Middle frontal gyrus (tissue), 1 donor: ENCODE results near the gene RHOH.

Experiments
- DNase-seq: peaks from one replicate; pipeline ENCODE4 v3.0.0-alpha.2; 2015; ENCODE audit warnings: low spot score; ENCODE audit errors: extremely low spot score

The RHOH gene

DNA sequence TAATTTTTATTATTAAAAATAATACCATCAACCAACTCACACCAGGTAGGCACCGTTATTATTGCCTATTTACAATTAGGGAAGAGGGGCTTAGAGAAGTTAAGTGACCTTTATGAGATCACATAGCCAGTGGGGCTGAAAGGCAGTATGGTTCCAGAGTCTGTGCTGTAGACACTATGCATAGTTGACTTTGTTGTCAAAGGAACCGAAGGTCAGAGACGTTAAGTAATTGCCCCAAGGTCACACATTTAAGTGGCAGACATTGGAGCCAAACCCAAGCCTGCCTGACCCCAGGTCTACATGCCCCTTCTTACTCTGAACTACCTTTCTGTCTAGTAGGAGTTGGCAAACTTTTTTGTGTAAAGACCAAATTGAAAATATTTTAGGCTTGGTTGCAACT, 36.4 kb downstream of the RHOH start:
- no peak for DNase-seq

DNA sequence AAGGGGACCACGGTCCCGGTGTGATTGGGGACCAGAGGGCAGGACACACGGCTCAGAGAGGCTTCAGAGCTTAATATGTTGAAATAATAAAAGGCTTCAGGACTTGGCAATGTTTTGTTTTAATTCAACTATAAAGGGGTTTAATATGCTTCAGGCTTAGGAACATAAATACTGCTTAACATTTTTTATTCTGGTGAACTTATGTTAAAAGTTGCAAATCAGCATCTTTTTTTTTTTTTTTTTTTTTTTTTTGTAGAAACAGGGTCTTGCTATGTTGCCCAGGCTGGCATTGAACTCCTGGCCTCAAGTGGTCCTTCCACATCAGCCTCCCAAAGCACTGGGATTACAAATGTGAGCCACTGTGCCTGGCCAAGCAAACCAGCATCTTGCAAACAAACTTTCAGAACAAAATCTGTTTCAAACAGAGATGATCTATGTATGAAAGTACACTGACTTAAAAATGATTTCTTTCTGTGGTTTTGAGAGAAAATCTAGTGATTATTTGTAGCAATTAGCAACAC, 37.7 kb downstream of the RHOH start:
- no peak for DNase-seq

DNA sequence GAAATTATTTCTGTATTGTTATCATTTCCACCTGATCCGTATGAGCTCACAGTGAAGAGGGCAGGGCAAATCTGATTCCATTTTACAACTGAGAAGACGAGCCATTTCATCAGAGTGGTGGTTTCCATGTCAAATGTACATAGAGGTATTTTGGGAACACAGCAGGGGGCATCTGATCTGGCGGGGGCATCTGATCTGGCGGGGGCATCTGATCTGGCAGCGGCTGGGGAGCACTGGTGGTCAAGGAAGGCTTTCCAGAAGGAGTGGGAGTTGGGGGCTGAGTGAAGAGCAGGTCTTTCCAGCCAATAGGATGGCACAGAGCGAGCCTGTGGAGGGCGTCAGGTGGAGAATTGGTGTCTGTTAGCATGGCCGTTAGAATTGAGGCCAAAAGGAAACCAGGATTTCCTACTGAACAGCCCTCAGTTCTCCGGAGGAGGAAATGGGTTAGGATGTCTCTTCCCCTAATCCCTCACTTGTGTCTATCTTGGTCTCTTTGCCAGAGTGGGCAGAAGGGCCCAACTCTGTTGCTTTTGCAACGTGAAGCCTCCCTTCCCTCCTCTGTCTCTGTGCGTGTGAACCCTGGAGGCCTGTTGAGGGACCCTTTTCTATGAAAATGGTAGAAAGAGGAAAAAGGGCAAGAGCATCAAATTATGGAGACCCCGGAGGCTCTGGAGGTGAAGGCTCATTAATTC, 41.3 kb downstream of the RHOH start:
- no peak for DNase-seq

DNA sequence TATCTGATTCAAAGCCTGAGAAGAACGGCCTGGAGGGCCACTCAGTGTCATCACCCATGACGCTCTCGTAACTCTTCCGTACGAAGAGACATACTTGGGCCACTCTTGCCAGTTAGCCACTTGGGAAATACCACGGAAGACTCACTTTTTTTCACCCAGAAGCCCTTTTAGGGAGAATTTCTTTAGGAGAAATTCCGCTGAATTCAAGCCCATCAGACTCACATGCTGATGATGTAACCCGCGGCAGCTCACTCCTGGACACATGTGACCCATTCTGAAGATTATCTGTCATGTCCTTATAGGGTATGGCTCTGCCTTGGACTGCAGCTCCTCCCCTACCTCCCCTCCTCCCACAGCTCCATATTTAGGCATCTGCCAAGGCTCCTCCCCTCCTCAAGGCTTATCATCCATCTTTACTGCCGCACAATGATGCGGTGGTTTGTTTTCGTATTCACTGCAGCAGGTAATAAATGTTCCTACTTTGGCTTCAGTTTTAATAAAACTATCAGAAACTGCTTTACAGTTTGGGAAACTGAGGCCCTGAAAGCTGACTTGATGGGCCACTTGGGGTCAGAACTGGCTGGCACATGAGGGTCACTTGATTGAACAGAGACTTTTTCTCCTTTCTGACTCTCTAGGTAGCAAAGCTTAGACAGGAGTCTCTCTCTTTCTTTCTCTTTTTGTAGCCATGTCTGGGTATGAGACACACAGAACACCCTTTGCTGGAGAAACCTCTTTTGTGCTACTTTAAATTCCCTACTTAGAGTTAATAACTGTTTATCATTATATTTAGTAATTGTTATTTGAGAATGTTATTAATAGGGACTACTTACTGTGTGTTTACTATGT, 42.1 kb downstream of the RHOH start:
- no peak for DNase-seq

DNA sequence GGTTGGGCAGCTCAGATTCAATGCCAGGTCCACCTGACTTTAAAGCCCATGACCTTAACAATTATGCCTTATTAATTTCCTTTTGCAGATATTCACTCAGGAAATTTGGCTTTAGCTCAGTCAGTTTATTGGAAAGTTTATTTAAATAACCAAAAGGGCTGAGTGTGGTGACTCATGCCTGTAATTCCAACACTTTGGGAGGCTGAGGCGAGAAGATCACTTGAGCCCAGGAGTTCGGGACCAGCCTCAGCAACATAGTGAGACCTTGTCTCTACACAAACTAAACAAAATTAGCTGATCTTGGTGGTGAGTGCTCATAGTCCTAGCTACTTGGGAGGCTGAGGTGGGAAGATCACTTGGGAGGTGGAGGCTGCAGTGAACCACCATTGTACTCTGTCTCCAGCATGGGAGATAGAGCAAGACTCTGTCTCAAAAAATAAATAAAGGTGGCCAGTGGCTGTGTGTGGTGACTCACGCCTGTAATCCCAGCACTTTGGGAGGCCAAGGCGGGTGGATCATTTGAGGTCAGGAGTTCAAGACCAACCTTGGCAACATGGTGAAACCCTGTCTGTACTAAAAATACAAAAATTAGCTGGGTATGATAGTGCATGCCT, 43.3 kb downstream of the RHOH start:
- no peak for DNase-seq

DNA sequence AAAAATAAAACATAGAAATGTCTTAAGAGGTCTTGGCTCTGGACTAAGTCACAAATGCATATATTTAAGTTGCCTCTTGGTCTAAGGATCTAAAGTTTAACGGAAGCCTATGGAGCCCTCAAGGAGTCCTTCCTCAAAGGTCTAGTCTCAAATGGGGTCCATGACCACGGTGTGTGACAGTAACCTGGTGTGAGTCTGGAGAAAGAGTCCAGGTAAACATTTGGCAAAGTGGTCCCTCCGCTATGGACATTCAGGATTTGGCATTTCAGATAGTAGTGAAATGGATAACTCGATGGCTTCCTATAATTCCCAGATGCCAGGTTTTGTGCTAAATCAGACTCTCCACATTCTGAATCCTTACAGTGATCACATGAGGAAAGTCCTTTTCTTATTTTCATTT, 44.2 kb downstream of the RHOH start:
- DNase-seq = no peak

DNA sequence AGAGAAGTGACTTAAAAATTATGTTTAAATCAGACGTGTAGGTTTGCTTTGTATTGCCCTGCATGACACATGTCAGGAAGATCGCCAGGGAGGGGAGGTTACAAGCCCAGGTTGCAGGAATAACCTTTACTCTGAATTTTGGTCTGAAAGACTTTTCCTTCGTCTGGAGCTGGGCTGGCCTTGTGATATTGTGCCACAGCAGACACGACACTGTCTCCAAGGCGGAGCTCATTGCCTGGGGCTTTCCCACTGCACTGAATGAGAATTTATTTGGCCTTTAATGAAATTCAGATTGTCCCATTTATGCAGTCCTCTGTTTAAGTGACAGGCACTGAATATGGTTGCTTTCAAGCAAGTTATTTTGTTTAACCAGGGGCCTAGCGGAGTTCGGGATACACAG, 45.1 kb downstream of the RHOH start:
- no peak for DNase-seq

DNA sequence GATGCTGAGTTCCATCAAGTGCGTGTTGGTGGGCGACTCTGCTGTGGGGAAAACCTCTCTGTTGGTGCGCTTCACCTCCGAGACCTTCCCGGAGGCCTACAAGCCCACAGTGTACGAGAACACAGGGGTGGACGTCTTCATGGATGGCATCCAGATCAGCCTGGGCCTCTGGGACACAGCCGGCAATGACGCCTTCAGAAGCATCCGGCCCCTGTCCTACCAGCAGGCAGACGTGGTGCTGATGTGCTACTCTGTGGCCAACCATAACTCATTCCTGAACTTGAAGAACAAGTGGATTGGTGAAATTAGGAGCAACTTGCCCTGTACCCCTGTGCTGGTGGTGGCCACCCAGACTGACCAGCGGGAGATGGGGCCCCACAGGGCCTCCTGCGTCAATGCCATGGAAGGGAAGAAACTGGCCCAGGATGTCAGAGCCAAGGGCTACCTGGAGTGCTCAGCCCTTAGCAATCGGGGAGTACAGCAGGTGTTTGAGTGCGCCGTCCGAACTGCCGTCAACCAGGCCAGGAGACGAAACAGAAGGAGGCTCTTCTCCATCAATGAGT, 46.6 kb downstream of the RHOH start:
- no peak for DNase-seq

DNA sequence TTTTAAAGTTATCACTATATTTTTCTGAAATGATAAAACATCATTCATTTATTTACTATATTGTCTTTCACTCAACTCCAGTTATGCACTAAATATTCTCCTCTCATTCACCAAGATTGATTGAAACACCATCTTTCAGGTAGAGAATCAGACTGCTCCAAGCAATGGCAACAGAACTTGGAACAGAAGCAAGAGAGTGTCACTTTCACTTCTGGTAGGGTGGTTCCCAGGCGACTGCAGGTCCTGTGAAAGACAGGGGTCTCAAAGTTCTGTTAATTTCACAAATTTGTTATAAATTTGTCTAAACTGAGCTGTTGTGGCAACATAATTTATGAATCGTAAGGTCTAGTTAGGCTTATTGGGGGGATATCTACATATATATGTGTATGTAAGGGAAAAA, 47.8 kb downstream of the RHOH start:
- DNase-seq = no peak

DNA sequence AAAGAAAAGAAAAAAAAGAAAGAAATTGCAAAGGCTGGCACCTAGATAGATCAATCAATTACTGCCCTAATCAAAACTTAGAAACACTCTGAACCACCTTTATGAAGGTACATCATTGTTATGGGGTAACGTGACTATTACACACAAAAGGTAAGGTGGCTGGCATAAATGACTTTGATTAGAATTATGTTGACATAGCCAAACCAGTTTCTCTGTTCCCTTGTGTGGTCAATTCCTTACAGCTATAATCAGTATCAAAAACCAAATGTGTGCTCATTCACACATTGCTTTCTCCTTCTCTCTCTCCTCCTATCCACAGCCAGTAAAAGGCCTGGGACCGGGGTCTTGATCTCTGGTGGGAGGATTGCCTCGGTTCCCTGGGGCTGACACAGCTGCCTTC, 48.7 kb downstream of the RHOH start:
- DNase-seq = no peak

DNA sequence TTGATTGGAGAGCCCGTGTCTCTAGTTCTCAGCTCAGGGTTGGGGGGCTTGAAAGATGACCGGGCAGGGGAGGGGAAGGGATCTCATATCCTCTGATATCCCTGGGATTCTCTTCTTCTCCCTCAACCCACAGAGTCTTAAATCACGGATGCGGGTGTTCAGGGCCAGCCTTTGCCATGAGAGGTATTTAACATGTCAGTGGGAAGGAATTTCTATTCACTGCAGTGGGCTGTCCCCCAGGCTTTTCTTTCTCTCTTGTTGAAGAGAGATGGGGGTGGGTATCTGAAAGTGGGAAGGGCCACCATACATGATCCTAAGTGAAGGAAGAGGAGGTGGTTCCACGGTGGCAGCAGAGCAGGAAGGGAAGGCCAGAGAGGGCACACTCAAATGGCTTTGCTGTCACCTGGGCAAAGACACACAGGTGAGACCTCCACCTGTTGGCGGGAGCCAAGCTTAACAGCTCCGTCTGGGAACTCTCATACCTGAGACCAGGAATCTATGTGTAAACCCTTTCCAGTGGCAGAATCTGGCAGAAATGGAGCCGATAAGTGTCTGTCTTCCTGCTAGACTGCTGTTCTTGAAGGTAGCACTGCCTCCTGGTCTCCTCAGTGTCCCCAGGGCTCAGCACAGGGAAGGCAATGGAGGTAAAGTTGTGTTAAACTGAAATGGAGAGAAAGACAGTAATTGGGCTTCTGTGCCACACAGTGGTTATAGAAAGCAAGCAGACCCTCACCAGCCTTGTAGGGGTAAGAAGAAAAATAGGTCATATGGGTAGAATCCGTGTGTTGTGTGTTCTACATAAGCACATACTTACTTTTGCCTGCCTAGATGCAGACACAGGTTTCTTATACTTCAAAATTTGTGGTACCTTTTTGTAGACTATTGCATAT, 49.4 kb downstream of the RHOH start:
- no peak for DNase-seq

DNA sequence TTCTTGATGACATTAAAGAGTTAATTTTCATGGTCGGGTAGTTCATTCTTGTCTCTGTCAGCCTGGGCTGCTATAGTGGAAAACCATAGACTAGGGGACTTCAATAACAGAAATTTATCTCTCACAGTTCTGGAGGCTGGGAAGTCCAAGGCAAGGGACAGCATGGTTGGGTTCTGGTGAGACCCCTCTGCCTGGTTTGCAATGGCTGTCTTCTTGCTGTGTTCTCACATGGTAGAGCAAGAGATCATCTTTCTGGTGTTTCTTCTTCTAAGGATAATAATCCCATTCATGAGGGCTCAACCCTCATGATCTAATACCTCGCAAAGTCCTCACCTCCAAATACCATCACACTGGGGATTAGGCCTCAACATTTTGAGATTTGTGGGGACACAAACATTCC, 50.1 kb downstream of the RHOH start:
- no peak for DNase-seq

DNA sequence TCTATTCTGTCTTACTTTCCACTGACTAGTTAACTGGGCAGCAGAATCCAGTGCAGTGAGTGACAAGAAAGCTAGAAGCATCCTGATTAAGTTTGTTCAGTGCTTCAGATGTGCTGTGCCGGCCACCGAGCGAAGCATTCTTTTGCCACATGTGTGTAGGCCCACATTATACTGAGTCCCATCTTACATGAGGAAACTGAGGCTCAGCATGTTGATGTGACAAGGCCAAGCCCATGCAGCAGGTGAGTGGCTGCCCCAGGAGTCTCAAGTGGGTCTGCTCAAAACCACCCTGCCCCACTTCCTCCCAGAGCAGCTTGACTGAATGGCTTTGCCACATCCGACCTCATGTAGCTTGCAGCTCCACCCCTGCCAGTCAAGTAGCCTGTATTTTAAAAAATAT, 50.5 kb downstream of the RHOH start:
- no peak for DNase-seq

DNA sequence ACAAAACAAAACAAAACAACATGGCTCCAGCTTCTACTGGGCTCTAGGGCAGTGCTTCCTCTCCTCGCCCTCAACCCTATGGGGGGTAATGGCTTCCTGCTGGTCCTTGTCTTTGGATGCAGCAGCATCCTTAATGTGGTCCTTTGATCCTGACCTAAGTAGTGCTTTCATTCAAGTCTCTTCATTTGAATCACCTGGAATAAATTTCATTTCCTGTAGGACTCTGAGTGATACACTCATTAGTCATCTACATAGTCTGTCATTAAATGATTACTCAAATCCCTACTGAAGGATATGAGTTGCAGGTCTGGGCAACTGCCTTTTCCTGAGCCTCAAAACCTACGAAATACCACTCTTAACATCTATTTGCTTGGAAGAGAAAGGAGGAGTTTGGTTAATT, 54.5 kb downstream of the RHOH start:
- no peak for DNase-seq

DNA sequence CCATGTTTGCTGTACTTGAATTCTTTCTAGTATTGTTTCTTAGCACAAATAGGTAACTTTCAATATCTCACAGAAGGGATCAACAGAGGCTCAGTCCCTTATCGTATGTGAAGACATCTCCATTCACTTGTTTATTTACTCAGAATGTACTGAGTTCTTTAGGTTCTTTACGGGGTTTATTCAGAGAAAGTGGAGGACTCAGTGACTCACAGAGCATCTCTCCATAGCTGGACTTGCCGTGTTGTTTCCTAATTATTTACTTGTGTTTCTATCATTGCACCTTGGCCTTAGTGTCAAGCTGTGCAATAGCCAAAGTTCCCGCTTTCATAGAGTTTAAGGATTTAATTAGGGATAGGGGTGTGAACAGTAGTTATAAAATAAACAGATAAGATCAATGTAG, 57.1 kb downstream of the RHOH start:
- no peak for DNase-seq

DNA sequence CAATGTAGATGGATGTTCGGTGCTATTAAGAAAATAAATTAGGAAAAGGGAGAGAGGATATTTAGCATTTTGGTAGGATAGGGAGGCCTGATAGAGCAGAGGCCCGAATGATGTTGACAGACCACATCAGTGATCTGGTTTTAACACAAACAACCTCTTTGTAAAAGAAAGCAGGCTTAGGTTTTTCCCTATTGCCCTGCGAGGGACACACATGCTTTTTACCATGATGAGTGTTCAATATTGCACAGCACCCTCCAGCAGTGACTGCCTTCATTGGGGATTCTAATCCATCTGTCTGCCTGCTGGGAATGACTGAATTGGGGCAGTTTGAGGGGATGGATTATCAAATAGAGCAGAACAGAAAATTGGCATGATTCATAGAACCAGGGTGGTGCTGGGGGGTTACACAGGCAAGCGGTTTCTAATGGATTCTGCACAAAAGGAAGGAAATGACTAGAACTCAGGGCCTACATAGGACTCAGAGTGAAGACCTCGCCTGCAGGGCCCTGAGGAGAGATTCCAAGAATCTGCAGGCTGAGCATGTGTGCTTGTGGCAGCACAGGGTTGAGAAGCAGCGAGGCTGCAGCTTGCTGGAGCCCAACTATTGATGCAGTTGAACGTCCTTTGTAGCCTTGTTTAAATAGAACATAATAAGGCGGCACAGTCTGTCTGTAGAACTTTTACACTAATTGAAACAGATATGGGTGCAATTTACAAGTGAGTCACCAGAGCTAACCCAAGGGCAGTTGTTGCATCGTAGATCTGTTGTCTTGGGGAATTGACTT, 58.0 kb downstream of the RHOH start:
- no peak for DNase-seq

DNA sequence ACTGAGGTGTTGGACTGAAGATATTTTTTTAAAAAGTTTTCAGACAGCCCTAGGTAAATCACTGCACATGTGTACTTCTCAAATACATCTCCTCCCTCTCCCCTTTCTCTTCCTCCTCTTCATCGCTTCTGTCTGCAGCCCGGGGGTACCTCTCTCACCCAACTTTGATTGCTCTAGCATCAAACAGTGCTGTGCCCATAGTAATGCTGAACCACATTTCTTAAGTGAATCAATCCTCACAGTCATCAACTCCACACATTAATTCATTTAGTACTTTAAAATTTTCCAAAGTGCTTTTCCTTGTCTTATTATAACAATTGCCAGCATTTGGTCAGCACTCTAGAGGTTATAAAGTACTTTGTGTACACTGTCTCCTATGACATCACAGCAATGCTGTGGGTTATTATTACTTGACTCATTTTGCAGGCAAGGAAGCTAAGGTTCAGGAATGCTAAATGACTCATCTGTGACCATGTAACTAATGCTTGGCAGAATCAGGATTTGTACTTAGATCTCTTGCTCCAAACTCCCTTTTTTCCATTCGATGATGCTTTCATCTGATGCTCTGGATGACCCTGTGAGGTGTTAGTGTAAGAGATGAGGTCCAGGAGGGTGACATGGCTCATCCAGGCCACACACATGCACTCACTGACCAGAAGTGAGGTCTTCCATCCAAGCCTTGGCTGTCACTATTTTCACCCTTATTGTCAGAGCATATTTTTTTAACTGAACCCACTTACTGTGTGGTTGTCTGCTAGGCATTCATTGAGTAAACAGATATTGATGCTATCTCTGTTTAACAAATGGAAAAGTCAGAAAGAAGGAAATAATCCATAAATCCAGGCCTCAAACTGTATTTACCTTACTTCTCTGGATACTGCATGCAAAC, 58.8 kb downstream of the RHOH start:
- DNase-seq = no peak

DNA sequence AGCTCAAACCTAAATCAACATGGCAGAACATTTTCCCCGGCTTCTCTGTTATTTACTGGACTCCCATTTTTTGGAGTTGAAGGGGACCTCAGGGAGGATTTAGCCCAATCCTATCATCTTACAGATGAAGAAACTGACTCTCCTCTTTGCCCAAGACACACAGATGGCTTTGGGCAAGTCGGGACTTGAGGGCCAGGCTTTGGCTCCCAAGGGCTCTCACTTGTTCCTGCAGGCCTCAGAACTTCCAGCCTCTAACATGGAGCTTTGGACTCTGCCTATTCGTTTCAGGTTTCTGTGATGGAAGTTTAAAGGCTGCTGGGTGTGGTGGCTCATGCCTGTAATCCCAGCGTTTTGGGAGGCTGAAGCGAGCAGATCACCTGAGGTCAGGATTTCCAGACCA, 59.5 kb downstream of the RHOH start:
- no peak for DNase-seq

DNA sequence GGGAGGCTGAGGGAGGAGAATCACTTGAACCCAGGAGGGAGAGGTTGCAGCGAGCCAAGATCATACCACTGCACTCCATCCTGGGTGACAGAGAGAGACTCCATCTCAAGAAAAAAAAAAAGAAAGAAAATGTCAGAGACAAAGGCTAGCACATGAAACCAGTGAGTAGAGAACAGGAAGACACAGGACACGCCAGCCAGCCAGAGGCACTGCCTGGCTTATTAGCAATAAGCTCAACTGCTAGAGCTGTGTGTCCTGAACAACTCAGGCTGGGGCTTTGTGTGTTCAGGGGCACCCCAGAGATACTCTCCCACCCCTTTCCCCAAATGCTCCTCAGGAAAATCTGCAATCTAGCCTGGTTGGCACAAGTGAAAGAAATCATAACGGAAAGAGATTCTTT, 60.0 kb downstream of the RHOH start:
- no peak for DNase-seq
